Raji (cell line): Measurements from ENCODE around the gene IL17RC.

ENCODE experiments used
- POLR2A ChIP-seq: IDR thresholded peaks from 2 replicates; pipeline ENCODE4 v1.6.1; 2011; ENCODE audit warnings: low read depth, low read length, control low read depth; ENCODE audit not compliant: insufficient read depth

IL17RC gene

GRCh38 chr3:9949626-9950025, 32.7 kb downstream of the IL17RC start:
- no peak for TF ChIP-seq POLR2A

- no peak for TF ChIP-seq POLR2A
Measured at GRCh38 chr3:9951126-9951525, 34.2 kb downstream of the IL17RC start.

GRCh38 chr3:9951598-9951961, 34.7 kb downstream of the IL17RC start:
- no peak for TF ChIP-seq POLR2A

GRCh38 chr3:9951962-9952805, 35.3 kb downstream of the IL17RC start, which contains the start of gene PRRT3:
Gene PRRT3, minus strand, starts transcription at chr3:9952408. Its CDS starts 2,293 bp downstream, at chr3:9950115.
- peak; percentile 57 for TF ChIP-seq POLR2A

GRCh38 chr3:9955067-9955502, 38.2 kb downstream of the IL17RC start:
- no peak for TF ChIP-seq POLR2A

- TF ChIP-seq POLR2A = no peak
Measured at GRCh38 chr3:9955611-9956352, 38.9 kb downstream of the IL17RC start.

- TF ChIP-seq POLR2A = no peak
Measured at GRCh38 chr3:9957214-9957613, 40.3 kb downstream of the IL17RC start.

GRCh38 chr3:9965200-9965875, 48.4 kb downstream of the IL17RC start:
- TF ChIP-seq POLR2A = no peak

GRCh38 chr3:9966841-9967240, 49.9 kb downstream of the IL17RC start:
- TF ChIP-seq POLR2A = no peak

- no peak for TF ChIP-seq POLR2A
Measured at GRCh38 chr3:9969632-9970019, 52.7 kb downstream of the IL17RC start.

GRCh38 chr3:9970020-9970652, 53.2 kb downstream of the IL17RC start:
- no peak for TF ChIP-seq POLR2A

GRCh38 chr3:9976721-9977709, 60.1 kb downstream of the IL17RC start:
- no peak for TF ChIP-seq POLR2A

- no peak for TF ChIP-seq POLR2A
Measured at GRCh38 chr3:9978710-9979305, 61.9 kb downstream of the IL17RC start.

- no peak for TF ChIP-seq POLR2A
Measured at GRCh38 chr3:9980251-9980650, 63.4 kb downstream of the IL17RC start.
